CD4-positive, CD25-positive, alpha-beta regulatory T cell (primary cell): ENCODE measurements around the gene TMEM178A. TPM values are rescaled to one million over a fixed set of nuclear protein-coding genes. Genes with fewer than 3 reads are reported as not detected.

Source experiments
- ATAC-seq, 2 donors: fragments of 150-1000 bp; cut with Tn5 transposase; one replicate each; pipeline ENCODE4 v1.10.0; 2021; ENCODE audit warnings: low read depth in 2 of 2, moderate number of reproducible peaks in 2 of 2, moderate library complexity in 1 of 2
- DNase-seq, 3 donors: peaks; one replicate each; pipeline versions ENCODE4 v3.0.0 to v3.0.0-alpha.2; 2012 to 2022; ENCODE audit warnings: mixed read lengths in 1 of 3
- H3K27ac ChIP-seq: one replicate; pipeline ENCODE4 v1.7.0; 2013; ENCODE audit warnings: mild to moderate bottlenecking, low read length; ENCODE audit not compliant: insufficient read depth, poor library complexity, severe bottlenecking
- H3K27me3 ChIP-seq: one replicate; pipeline ENCODE4 v1.7.0; 2013; ENCODE audit warnings: low read length; ENCODE audit not compliant: control insufficient read depth, insufficient read depth
- H3K36me3 ChIP-seq: one replicate; pipeline ENCODE4 v1.7.0; 2013; ENCODE audit warnings: mild to moderate bottlenecking, low read length, moderate library complexity; ENCODE audit not compliant: control insufficient read depth, insufficient read depth
- H3K4me1 ChIP-seq: 2 replicates; pipeline ENCODE4 v1.7.0; 2013; ENCODE audit warnings: mild to moderate bottlenecking, low read length; ENCODE audit not compliant: insufficient read depth, control insufficient read depth, poor library complexity, severe bottlenecking
- H3K4me3 ChIP-seq: one replicate; pipeline ENCODE4 v1.7.0; 2013; ENCODE audit warnings: low read depth, mild to moderate bottlenecking, low read length, moderate library complexity
- H3K9me3 ChIP-seq, 2 experiments: 1 replicate in 1 of 2; 2 replicates in 1 of 2; pipeline ENCODE4 v1.7.0; 2013; ENCODE audit warnings: low read length in 2 of 2, mild to moderate bottlenecking in 1 of 2, moderate library complexity in 1 of 2; ENCODE audit not compliant: control insufficient read depth in 2 of 2
- H3K27ac Mint-ChIP-seq, 3 donors: one replicate each; pipeline ENCODE4 v1.8.0; 2020 to 2022; ENCODE audit warnings: mild to moderate bottlenecking in 3 of 3, mixed read lengths in 3 of 3, moderate library complexity in 2 of 3
- H3K27me3 Mint-ChIP-seq: one replicate; pipeline ENCODE4 v1.8.0; 2022; ENCODE audit warnings: mild to moderate bottlenecking, mixed read lengths
- H3K36me3 Mint-ChIP-seq: one replicate; pipeline ENCODE4 v1.8.0; 2020; ENCODE audit warnings: mixed read lengths
- H3K4me1 Mint-ChIP-seq, 4 donors: one replicate each; pipeline ENCODE4 v1.8.0; 2020 to 2022; ENCODE audit warnings: mixed read lengths in 4 of 4, mild to moderate bottlenecking in 1 of 4
- H3K4me3 Mint-ChIP-seq, 4 donors: one replicate each; pipeline ENCODE4 v1.8.0; 2020 to 2022; ENCODE audit warnings: mild to moderate bottlenecking in 4 of 4, mixed read lengths in 4 of 4, moderate library complexity in 3 of 4
- H3K9me3 Mint-ChIP-seq, 7 donors: one replicate each; pipeline ENCODE4 v1.8.0; 2020 to 2022; ENCODE audit warnings: mixed read lengths in 7 of 7, mild to moderate bottlenecking in 3 of 7, moderate library complexity in 2 of 7
- polyA plus RNA-seq, 4 donors: library from polyadenylated mRNA; unstranded; fragments of 300-500 nt; fragmentation: Illumina TruSeq; gene quantifications; one replicate each; pipeline ENCODE4 v1.2.3, GENCODE V29; 2021
- total RNA-seq: library from RNA; stranded (reverse); gene quantifications from one replicate; pipeline ENCODE4 v1.2.3, GENCODE V29; 2022

The TMEM178A gene
- total and polyA plus RNA-seq, 5 donors from 2014 or later, result not detected

- peaks cover 41% of the 10 kb centered on the region for H3K36me3 Mint-ChIP-seq
- H3K9me3 Mint-ChIP-seq, result no peaks in the 10 kb centered on the region
- Histone ChIP-seq H3K4me1 (no peaks in the 10 kb centered on the region), H3K36me3 (peaks cover 38% of the 10 kb centered on the region), H3K9me3 (no peaks in the 10 kb centered on the region), H3K4me3 (no peak overlapping the region), H3K27me3 (no peaks in the 10 kb centered on the region), H3K27ac (no peak overlapping the region)
- no peak for ATAC-seq
- no peak overlapping the region for H3K4me3 Mint-ChIP-seq
- peak overlapping the region in 1 of 3 donors; percentile 23 for H3K27ac Mint-ChIP-seq
- no peak for DNase-seq
- no peaks in the 10 kb centered on the region for H3K27me3 Mint-ChIP-seq
- peaks cover 0 to 18% (median 7%) of the 10 kb centered on the region in 4 donors for H3K4me1 Mint-ChIP-seq
Measured at GRCh38 chr2:39735648-39736047, 69.9 kb downstream of the TMEM178A start.

- H3K27ac Mint-ChIP-seq, result no peak overlapping the region
- no peaks in the 10 kb centered on the region for H3K9me3 ChIP-seq
- no peaks in the 10 kb centered on the region for H3K9me3 Mint-ChIP-seq
- H3K36me3 ChIP-seq, result peaks cover 39% of the 10 kb centered on the region
- H3K27me3 ChIP-seq, result no peaks in the 10 kb centered on the region
- peaks cover 42% of the 10 kb centered on the region for H3K36me3 Mint-ChIP-seq
- no peak overlapping the region for H3K4me3 ChIP-seq
- no peaks in the 10 kb centered on the region for H3K4me1 ChIP-seq
- H3K27me3 Mint-ChIP-seq, result no peaks in the 10 kb centered on the region
- ATAC-seq (no peak), DNase-seq (no peak)
- H3K4me1 Mint-ChIP-seq, result peaks cover 0 to 22% (median 7%) of the 10 kb centered on the region in 4 donors
- H3K4me3 Mint-ChIP-seq, result no peak overlapping the region
- no peak overlapping the region for H3K27ac ChIP-seq
Measured at GRCh38 chr2:39736640-39737039, 70.9 kb downstream of the TMEM178A start.

DNA sequence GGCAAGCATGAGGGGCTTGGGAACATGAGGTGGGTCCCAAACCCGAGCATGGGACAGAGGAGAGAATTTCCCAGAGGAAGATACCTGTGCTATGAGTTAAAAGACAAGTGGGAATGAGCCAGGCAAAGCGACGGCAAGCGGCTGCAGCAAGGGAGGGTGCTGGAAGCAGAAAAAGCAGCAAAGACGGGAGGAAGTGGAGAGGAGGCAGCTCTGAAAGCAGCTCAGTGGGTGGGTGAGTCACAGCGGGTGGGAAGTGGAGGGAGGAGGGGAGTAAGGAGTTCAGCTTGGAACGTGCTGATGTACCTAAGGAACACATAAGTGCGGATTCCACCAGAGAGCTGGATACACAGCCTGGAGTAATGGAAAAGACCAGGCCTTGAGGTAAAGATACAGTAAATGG is 71.9 kb downstream of the TMEM178A start:
- DNase-seq (no peak), ATAC-seq (no peak)
- Histone ChIP-seq H3K27me3 (no peaks in the 10 kb centered on the region), H3K9me3 (no peaks in the 10 kb centered on the region), H3K4me1 (no peaks in the 10 kb centered on the region), H3K27ac (no peak overlapping the region), H3K4me3 (no peak overlapping the region), H3K36me3 (peaks cover 49% of the 10 kb centered on the region)
- Mint-ChIP-seq H3K4me3 (no peak overlapping the region), H3K27me3 (no peaks in the 10 kb centered on the region), H3K4me1 (peaks cover 0 to 22% (median 7%) of the 10 kb centered on the region in 4 donors), H3K27ac (no peak overlapping the region), H3K36me3 (peaks cover 45% of the 10 kb centered on the region), H3K9me3 (no peaks in the 10 kb centered on the region)

DNA sequence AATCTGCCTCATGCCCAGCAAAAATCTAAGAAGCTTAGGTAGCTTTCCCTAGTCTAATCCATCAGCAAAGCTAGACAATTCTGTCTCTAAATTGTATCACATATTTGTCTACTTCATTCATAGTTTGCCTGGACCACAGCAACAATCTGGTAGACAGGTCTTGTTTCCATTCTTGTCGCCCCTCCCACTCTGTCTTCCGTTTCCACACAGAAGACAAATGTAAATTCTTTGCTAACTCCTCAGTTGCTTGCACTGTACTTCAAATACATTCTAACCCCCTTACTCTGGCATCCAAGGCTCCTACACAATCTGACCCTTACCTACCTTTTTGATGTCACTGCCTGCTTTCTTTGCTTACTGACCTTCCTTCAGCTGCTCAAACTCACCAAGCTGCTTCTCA is 73.2 kb downstream of the TMEM178A start:
- peaks cover 0 to 20% (median 6%) of the 10 kb centered on the region in 4 donors for H3K4me1 Mint-ChIP-seq
- no peak overlapping the region for H3K4me3 Mint-ChIP-seq
- peak overlapping the region in 2 of 3 donors; percentile 5 to 48 for H3K27ac Mint-ChIP-seq
- DNase-seq (no peak), ATAC-seq (no peak)
- H3K27me3 Mint-ChIP-seq, result no peaks in the 10 kb centered on the region
- H3K27ac ChIP-seq, result no peak overlapping the region
- no peaks in the 10 kb centered on the region for H3K4me1 ChIP-seq
- no peak overlapping the region for H3K4me3 ChIP-seq
- no peaks in the 10 kb centered on the region for H3K9me3 ChIP-seq
- no peaks in the 10 kb centered on the region for H3K9me3 Mint-ChIP-seq
- peaks cover 53% of the 10 kb centered on the region for H3K36me3 Mint-ChIP-seq
- H3K27me3 ChIP-seq, result no peaks in the 10 kb centered on the region
- H3K36me3 ChIP-seq, result peaks cover 61% of the 10 kb centered on the region

- no peaks in the 10 kb centered on the region for H3K27me3 Mint-ChIP-seq
- Histone ChIP-seq H3K4me3 (no peak overlapping the region), H3K36me3 (peaks cover 66% of the 10 kb centered on the region), H3K4me1 (no peaks in the 10 kb centered on the region), H3K27me3 (no peaks in the 10 kb centered on the region), H3K9me3 (no peaks in the 10 kb centered on the region), H3K27ac (no peak overlapping the region)
- peaks cover 0 to 15% (median 4%) of the 10 kb centered on the region in 4 donors for H3K4me1 Mint-ChIP-seq
- no peak for DNase-seq
- ATAC-seq, result no peak
- H3K4me3 Mint-ChIP-seq, result no peak overlapping the region
- H3K36me3 Mint-ChIP-seq, result peaks cover 49% of the 10 kb centered on the region
- H3K27ac Mint-ChIP-seq, result peak overlapping the region in 2 of 3 donors; percentile 10 to 48
- no peaks in the 10 kb centered on the region for H3K9me3 Mint-ChIP-seq
Measured at GRCh38 chr2:39739386-39739785, 73.7 kb downstream of the TMEM178A start.

DNA sequence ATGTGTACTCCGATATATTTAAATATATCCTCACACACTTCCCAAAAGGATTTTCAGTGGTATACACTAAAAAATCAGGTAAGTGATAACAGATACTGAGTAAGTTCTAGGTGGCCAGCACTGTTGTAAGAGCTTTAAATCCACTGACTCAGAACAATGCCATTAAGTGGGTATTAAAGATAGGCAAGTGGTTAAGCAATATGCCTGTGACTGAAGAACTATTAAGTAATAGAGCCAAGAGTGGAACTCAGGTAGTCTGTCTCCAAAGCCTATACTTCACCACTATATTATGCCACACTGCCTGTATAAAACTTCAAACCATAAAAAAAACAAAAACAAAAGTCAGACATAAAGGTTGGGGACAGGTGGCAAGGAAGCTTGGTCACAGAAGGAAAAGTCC is 76.2 kb downstream of the TMEM178A start:
- no peaks in the 10 kb centered on the region for H3K27me3 Mint-ChIP-seq
- H3K9me3 ChIP-seq, result no peaks in the 10 kb centered on the region
- peaks cover 0 to 7% (median 5%) of the 10 kb centered on the region in 4 donors for H3K4me1 Mint-ChIP-seq
- H3K4me3 ChIP-seq, result no peak overlapping the region
- no peak overlapping the region for H3K4me3 Mint-ChIP-seq
- no peaks in the 10 kb centered on the region for H3K4me1 ChIP-seq
- no peak for ATAC-seq
- H3K36me3 Mint-ChIP-seq, result peaks cover 54% of the 10 kb centered on the region
- no peak for DNase-seq
- H3K9me3 Mint-ChIP-seq, result no peaks in the 10 kb centered on the region
- peak overlapping the region in 2 of 3 donors; percentile 15 to 16 for H3K27ac Mint-ChIP-seq
- H3K36me3 ChIP-seq, result peaks cover 50% of the 10 kb centered on the region
- no peak overlapping the region for H3K27ac ChIP-seq
- H3K27me3 ChIP-seq, result no peaks in the 10 kb centered on the region

GRCh38 chr2:39743269-39743776 is 77.6 kb downstream of the TMEM178A start:
- DNase-seq (no peak), ATAC-seq (no peak)
- H3K4me1 Mint-ChIP-seq, result peaks cover 0 to 9% (median 4%) of the 10 kb centered on the region in 4 donors
- no peaks in the 10 kb centered on the region for H3K27me3 ChIP-seq
- no peaks in the 10 kb centered on the region for H3K27me3 Mint-ChIP-seq
- no peak overlapping the region for H3K4me3 ChIP-seq
- H3K27ac Mint-ChIP-seq, result peak overlapping the region in 1 of 3 donors; percentile 17
- H3K9me3 ChIP-seq, result no peaks in the 10 kb centered on the region
- peaks cover 43% of the 10 kb centered on the region for H3K36me3 ChIP-seq
- no peak overlapping the region for H3K27ac ChIP-seq
- peaks cover 51% of the 10 kb centered on the region for H3K36me3 Mint-ChIP-seq
- no peaks in the 10 kb centered on the region for H3K9me3 Mint-ChIP-seq
- H3K4me3 Mint-ChIP-seq, result no peak overlapping the region
- H3K4me1 ChIP-seq, result no peaks in the 10 kb centered on the region

GRCh38 chr2:39755466-39755865 is 89.7 kb downstream of the TMEM178A start:
- H3K36me3 ChIP-seq, result peaks cover 82% of the 10 kb centered on the region
- no peak for ATAC-seq
- H3K27me3 Mint-ChIP-seq, result no peaks in the 10 kb centered on the region
- H3K27ac Mint-ChIP-seq, result no peak overlapping the region
- peaks cover 55% of the 10 kb centered on the region for H3K36me3 Mint-ChIP-seq
- no peaks in the 10 kb centered on the region for H3K9me3 Mint-ChIP-seq
- no peak overlapping the region for H3K4me3 Mint-ChIP-seq
- no peaks in the 10 kb centered on the region for H3K9me3 ChIP-seq
- no peak overlapping the region for H3K4me3 ChIP-seq
- H3K4me1 Mint-ChIP-seq, result peaks cover 5 to 10% (median 7%) of the 10 kb centered on the region in 4 donors
- no peak for DNase-seq
- H3K27ac ChIP-seq, result no peak overlapping the region
- no peaks in the 10 kb centered on the region for H3K27me3 ChIP-seq
- H3K4me1 ChIP-seq, result no peaks in the 10 kb centered on the region
